ENCODE measurements around the gene MCU.

GRCh38 chr10:72691470-72691862 is 477 bp upstream of the MCU start:
- no peak for TF ChIP-seq CTCF (IDR thresholded peaks at IDR 0.05)
- no peak for TF ChIP-seq POLR2A (IDR thresholded peaks at IDR 0.05)

All from testis (tissue), 2 donors.